Left cardiac atrium (tissue), 4 donors: ENCODE data around the gene NBEAL1. TPM values are rescaled to one million over a fixed set of nuclear protein-coding genes. Genes with fewer than 3 reads are reported as not detected.
"Not testable (repeated sequence)": the region's sequence is repeated elsewhere in the genome, so short reads cannot be mapped to it uniquely, and the experiment has no call there.

Source experiments
- ATAC-seq, 2 donors: fragments of 200-7000 bp; cut with Tn5 transposase; one replicate each; pipeline ENCODE4 v1.9.1; 2020; ENCODE audit warnings: mild to moderate bottlenecking in 2 of 2, moderate library complexity in 2 of 2
- DNase-seq: peaks from one replicate; pipeline ENCODE4 v3.0.0-alpha.2; 2020
- intact Hi-C, 2 donors: fragments of 100-400 bp; cut with DNase I; formaldehyde crosslinking; loops; one replicate each; pipeline versions ENCODE4 v1.14.1 to v1.15.1; 2022 to 2023
- total RNA-seq, 2 donors: library from RNA; stranded (reverse); fragmentation: NEBNext Ultra II Directional; extraction: Animal tissue kit (Norgen Biotek cat#: 25700); gene quantifications; one replicate each; pipeline ENCODE4 v1.2.1, GENCODE V29; 2021
- donor health status: DM: no; HTN: yes; CAD: no.
- donor health status: DM: no; HTN: yes; CAD: no; lungs with severe emphysema.
- donor health status: DM: yes; HTN: yes; CAD: no.
- donor health status: Dilated cardiomyopathy.

The NBEAL1 gene
- total RNA-seq, 2 donors from 2014 or later = 19.8 to 21.1 TPM

GRCh38 chr2:203185864-203186263 lies 171.2 kb downstream of the NBEAL1 start:
- DNase-seq (no peak), ATAC-seq (no peak)
- intact Hi-C loops = no loop called here

GRCh38 chr2:203190547-203190946 lies 175.9 kb downstream of the NBEAL1 start:
- DNase-seq, ATAC-seq, intact Hi-C loops: not testable (repeated sequence)

- ATAC-seq, intact Hi-C loops, DNase-seq: not testable (repeated sequence)
Observed at GRCh38 chr2:203191026-203191425, 176.4 kb downstream of the NBEAL1 start.

GRCh38 chr2:203191961-203192360 lies 177.3 kb downstream of the NBEAL1 start:
- intact Hi-C loops = no loop called here
- DNase-seq (no peak), ATAC-seq (no peak)

GRCh38 chr2:203195331-203196036 lies 180.8 kb downstream of the NBEAL1 start:
- ATAC-seq = no peak
- DNase-seq = no peak
- intact Hi-C loops = no loop called here

- intact Hi-C loops = no loop called here
- ATAC-seq (no peak), DNase-seq (no peak)
Observed at GRCh38 chr2:203200866-203201265, 186.2 kb downstream of the NBEAL1 start.

GRCh38 chr2:203201426-203201825 lies 186.8 kb downstream of the NBEAL1 start:
- no peak for DNase-seq
- intact Hi-C loops = no loop called here
- no peak for ATAC-seq

GRCh38 chr2:203209538-203209937 lies 194.9 kb downstream of the NBEAL1 start:
- intact Hi-C loops = no loop called here
- no peak for ATAC-seq
- DNase-seq = no peak

GRCh38 chr2:203225423-203226039 lies 210.9 kb downstream of the NBEAL1 start:
- no peak for DNase-seq
- ATAC-seq = peak in 1 of 2 donors; percentile 26
- intact Hi-C loops = loop anchor here in 1 of 2 donors (5.0 kb wide), 1 partner anchor 227 kb away; no protein-coding TSS in a partner anchor

GRCh38 chr2:203229674-203230073 lies 215.0 kb downstream of the NBEAL1 start:
- not testable (repeated sequence) for DNase-seq, ATAC-seq
- intact Hi-C loops = loop anchor here in 1 of 2 donors (5.0 kb wide), 1 partner anchor 223 kb away; no protein-coding TSS in a partner anchor

GRCh38 chr2:203237346-203238238 lies 222.9 kb downstream of the NBEAL1 start:
- ATAC-seq = no peak

GRCh38 chr2:203238292-203238703 lies 223.6 kb downstream of the NBEAL1 start:
- intact Hi-C loops = no loop called here
- ATAC-seq = no peak
- DNase-seq = no peak

More at GRCh38 chr2:203237346-203238238, 222.9 kb downstream of the NBEAL1 start:
- intact Hi-C loops = no loop called here
- DNase-seq = no peak

GRCh38 chr2:203238704-203239526 lies 224.2 kb downstream of the NBEAL1 start, which contains the start of gene CYP20A1:
Gene CYP20A1, plus strand, starts transcription at chr2:203239018. Its CDS starts 45 bp downstream, at chr2:203239063.
- ATAC-seq (peak; percentile 98 to 99), DNase-seq (peak; percentile 98)
- intact Hi-C loops = no loop called here

- intact Hi-C loops = no loop called here
- DNase-seq = no peak
- no peak for ATAC-seq
Observed at GRCh38 chr2:203240491-203240890, 225.8 kb downstream of the NBEAL1 start.

GRCh38 chr2:203242518-203242917 lies 227.8 kb downstream of the NBEAL1 start:
- ATAC-seq (no peak), DNase-seq (no peak)
- intact Hi-C loops = no loop called here

GRCh38 chr2:203246646-203247045 lies 232.0 kb downstream of the NBEAL1 start:
- no peak for ATAC-seq
- no peak for DNase-seq
- intact Hi-C loops = no loop called here

- intact Hi-C loops = no loop called here
- DNase-seq = no peak
- no peak for ATAC-seq
Observed at GRCh38 chr2:203252818-203253217, 238.1 kb downstream of the NBEAL1 start.

- ATAC-seq, intact Hi-C loops, DNase-seq: not testable (repeated sequence)
Observed at GRCh38 chr2:203253422-203254095, 238.9 kb downstream of the NBEAL1 start.
